Measurements from ENCODE around the gene DCTN3. TPM values are rescaled to one million over a fixed set of nuclear protein-coding genes. Genes with fewer than 3 reads are reported as not detected.
A peak's percentile ranks its signal among the peaks of the same experiment; 100 is the strongest.

DCTN3 gene
- total RNA-seq, 2 experiments from 2014 or later = 81.5 to 84.4 TPM

DNA sequence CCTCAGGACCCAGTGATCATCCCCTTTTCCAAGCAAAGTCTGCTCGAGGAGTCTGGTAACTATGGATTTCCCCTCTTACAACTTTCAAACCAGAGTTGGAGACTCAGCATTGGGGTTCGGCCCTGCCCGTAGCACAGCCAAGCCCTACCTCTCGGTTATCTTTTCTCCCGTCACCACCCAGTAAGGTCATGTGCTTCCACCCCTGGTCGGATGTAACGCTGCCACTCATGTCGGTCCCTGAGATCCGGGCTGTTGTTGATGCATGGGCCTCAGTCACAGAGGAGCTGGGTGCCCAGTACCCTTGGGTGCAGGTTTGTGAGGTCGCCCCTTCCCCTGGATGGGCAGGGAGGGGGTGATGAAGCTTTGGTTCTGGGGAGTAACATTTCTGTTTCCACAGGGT lies 27.4 kb upstream of the DCTN3 start:
- Histone ChIP-seq H3K27me3 (ENCODE audit: control insufficient read depth in 1 of 2, insufficient read depth in 2 of 2, low read length in 2 of 2) (no peaks in the 10 kb centered on the region), H3K4me1 (ENCODE audit: insufficient read depth, low read length) (peaks cover 49% of the 10 kb centered on the region), H3K36me3 (ENCODE audit: insufficient read depth, low read length) (peaks cover 41% of the 10 kb centered on the region), H3K9me3 (ENCODE audit: control insufficient read depth in 1 of 2, insufficient read depth in 1 of 2, low read length in 2 of 2) (no peaks in the 10 kb centered on the region), H3K4me3 (ENCODE audit: low read length) (peak overlapping the region; percentile 99), H3K27ac (ENCODE audit: low read depth in 1 of 2, low read length in 2 of 2) (peak overlapping the region; percentile 68 to 85)
- ATAC-seq (ENCODE audit: poor library complexity) (no peak), DNase-seq (peak in 2 of 14 experiments; percentile 45)
- Mint-ChIP-seq H3K27ac (peak overlapping the region; percentile 88), H3K4me1 (ENCODE audit: low read depth) (peaks cover 41% of the 10 kb centered on the region), H3K4me3 (peak overlapping the region; percentile 97), H3K27me3 (no peaks in the 10 kb centered on the region), H3K36me3 (ENCODE audit: low read depth) (peaks cover 49% of the 10 kb centered on the region), H3K9me3 (no peaks in the 10 kb centered on the region)
- ChIA-PET CTCF (interaction anchor here (1.5 to 5.9 kb wide), 5 partner anchors 10 to 54 kb away, joined by 4 to 57 read pairs (median 29); partner anchors contain the start of genes CCL27, RPP25L and SIGMAR1), POLR2A (interaction anchor here (1.4 to 4.4 kb wide), 7 partner anchors 9 to 35 kb away, joined by 5 to 84 read pairs (median 15); partner anchors contain the start of genes ARID3C, CCL27, DCTN3 and RPP25L)
- TF ChIP-seq, protein P1, sequence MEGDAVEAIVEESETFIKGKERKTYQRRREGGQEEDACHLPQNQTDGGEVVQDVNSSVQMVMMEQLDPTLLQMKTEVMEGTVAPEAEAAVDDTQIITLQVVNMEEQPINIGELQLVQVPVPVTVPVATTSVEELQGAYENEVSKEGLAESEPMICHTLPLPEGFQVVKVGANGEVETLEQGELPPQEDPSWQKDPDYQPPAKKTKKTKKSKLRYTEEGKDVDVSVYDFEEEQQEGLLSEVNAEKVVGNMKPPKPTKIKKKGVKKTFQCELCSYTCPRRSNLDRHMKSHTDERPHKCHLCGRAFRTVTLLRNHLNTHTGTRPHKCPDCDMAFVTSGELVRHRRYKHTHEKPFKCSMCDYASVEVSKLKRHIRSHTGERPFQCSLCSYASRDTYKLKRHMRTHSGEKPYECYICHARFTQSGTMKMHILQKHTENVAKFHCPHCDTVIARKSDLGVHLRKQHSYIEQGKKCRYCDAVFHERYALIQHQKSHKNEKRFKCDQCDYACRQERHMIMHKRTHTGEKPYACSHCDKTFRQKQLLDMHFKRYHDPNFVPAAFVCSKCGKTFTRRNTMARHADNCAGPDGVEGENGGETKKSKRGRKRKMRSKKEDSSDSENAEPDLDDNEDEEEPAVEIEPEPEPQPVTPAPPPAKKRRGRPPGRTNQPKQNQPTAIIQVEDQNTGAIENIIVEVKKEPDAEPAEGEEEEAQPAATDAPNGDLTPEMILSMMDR (IDR thresholded peaks at IDR 0.05) = no peak
- intact Hi-C loops (cut with DNase I, micrococcal nuclease) = loop anchor here (1.0 to 5.0 kb wide), 2 partner anchors 17 to 35 kb away; partner anchors contain the start of gene RPP25L (in 1 of the 2)

DNA sequence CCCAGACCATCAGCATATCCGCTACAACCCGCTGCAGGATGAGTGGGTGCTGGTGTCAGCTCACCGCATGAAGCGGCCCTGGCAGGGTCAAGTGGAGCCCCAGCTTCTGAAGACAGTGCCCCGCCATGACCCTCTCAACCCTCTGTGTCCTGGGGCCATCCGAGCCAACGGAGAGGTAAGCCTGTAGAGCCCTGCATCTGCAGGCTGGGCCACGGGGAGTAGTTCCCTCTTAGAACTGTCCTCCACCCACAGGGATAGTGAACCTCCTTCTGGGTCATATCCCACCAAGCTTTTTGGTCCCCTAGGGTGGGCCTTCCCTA lies 26.7 kb upstream of the DCTN3 start:
- CTCF ChIA-PET = interaction anchor here (1.0 to 5.9 kb wide), 9 partner anchors 9 to 268 kb away, joined by 3 to 57 read pairs (median 8); partner anchors contain the start of genes ARID3C, CCL27, RPP25L and SIGMAR1
- peak overlapping the region; percentile 97 for H3K4me3 Mint-ChIP-seq
- no peaks in the 10 kb centered on the region for H3K27me3 ChIP-seq (ENCODE audit: control insufficient read depth in 1 of 2, insufficient read depth in 2 of 2, low read length in 2 of 2)
- peaks cover 43% of the 10 kb centered on the region for H3K4me1 ChIP-seq (ENCODE audit: insufficient read depth, low read length)
- H3K4me3 ChIP-seq (ENCODE audit: low read length) = peak overlapping the region; percentile 99
- ATAC-seq (ENCODE audit: poor library complexity) = peak; percentile 9
- intact Hi-C loops (cut with DNase I, micrococcal nuclease) = loop anchor here (1.0 to 5.0 kb wide), 2 partner anchors 17 to 35 kb away; partner anchors contain the start of gene RPP25L (in 1 of the 2)
- H3K27me3 Mint-ChIP-seq = no peaks in the 10 kb centered on the region
- peak overlapping the region; percentile 68 to 85 for H3K27ac ChIP-seq (ENCODE audit: low read depth in 1 of 2, low read length in 2 of 2)
- TF ChIP-seq, protein P1 (IDR thresholded peaks at IDR 0.05) = no peak
- peaks cover 41% of the 10 kb centered on the region for H3K36me3 ChIP-seq (ENCODE audit: insufficient read depth, low read length)
- no peak for DNase-seq
- peaks cover 49% of the 10 kb centered on the region for H3K36me3 Mint-ChIP-seq (ENCODE audit: low read depth)
- peak overlapping the region; percentile 88 for H3K27ac Mint-ChIP-seq
- no peaks in the 10 kb centered on the region for H3K9me3 Mint-ChIP-seq
- no peaks in the 10 kb centered on the region for H3K9me3 ChIP-seq (ENCODE audit: control insufficient read depth in 1 of 2, insufficient read depth in 1 of 2, low read length in 2 of 2)
- POLR2A ChIA-PET = interaction anchor here (0.7 to 4.4 kb wide), 15 partner anchors 9 to 1085 kb away, joined by 3 to 84 read pairs (median 6); partner anchors contain the start of genes ARID3C, CCL27, CREB3 and DCTN3
- peaks cover 35% of the 10 kb centered on the region for H3K4me1 Mint-ChIP-seq (ENCODE audit: low read depth)

DNA sequence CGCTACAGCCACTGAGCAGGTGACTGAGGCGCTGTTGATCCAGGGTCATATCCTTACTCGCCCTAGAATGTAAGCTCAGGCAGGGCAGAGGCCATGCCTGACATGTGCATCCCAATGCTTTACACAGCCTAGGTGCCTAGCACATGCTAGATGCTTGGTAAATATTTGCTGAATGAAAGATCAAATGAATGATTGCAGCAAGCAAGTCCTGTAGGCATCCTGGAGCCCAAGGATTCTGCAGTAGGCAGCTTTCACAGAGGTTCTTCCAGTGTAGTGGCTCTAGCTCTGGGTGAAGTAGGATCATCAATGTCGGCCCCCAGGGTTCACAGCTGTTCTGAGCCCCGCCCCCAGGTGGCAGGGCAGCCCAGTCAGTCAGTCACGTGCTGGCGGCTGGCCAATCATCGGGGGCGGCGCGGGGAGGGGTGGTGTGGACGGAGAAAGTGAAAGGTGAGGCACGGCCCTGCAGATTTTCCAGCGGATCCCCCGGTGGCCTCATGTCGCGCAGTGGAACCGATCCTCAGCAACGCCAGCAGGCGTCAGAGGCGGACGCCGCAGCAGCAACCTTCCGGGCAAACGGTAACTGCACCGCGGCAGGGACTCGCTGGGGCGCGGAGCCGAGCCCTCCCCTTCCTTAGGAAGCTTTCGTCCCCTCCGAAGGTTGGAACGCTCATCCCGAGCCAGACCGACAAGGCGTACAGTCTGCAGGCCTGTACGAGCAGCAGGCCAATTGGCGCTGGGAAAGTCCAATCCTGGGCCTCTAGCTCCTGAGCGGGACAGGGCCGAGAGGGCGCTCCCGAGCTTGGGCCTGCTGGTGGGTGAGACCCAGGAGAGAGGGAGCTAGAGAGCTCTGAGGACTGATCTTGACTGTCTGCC lies 26.2 kb upstream of the DCTN3 start, which contains the start of gene GALT:
Gene GALT (plus strand): TSS at position 465 of the 873 bp plus-strand sequence. CDS start 30 bp downstream, at position 495.
- no peaks in the 10 kb centered on the region for H3K9me3 ChIP-seq (ENCODE audit: control insufficient read depth in 1 of 2, insufficient read depth in 1 of 2, low read length in 2 of 2)
- no peaks in the 10 kb centered on the region for H3K27me3 Mint-ChIP-seq
- peaks cover 37% of the 10 kb centered on the region for H3K36me3 ChIP-seq (ENCODE audit: insufficient read depth, low read length)
- H3K27ac ChIP-seq (ENCODE audit: low read depth in 1 of 2, low read length in 2 of 2) = peak within 1 kb of the TSS; percentile 68 to 85
- no peaks in the 10 kb centered on the region for H3K27me3 ChIP-seq (ENCODE audit: control insufficient read depth in 1 of 2, insufficient read depth in 2 of 2, low read length in 2 of 2)
- peak within 1 kb of the TSS; percentile 97 for H3K4me3 Mint-ChIP-seq
- intact Hi-C loops (cut with DNase I, micrococcal nuclease) = loop anchor here (1.0 to 5.0 kb wide), 4 partner anchors 15 to 56 kb away; partner anchors contain the start of gene RPP25L (in 1 of the 2)
- H3K27ac Mint-ChIP-seq = peak within 1 kb of the TSS; percentile 88
- no peaks in the 10 kb centered on the region for H3K9me3 Mint-ChIP-seq
- peak within 1 kb of the TSS; percentile 99 for H3K4me3 ChIP-seq (ENCODE audit: low read length)
- peaks cover 49% of the 10 kb centered on the region for H3K36me3 Mint-ChIP-seq (ENCODE audit: low read depth)
- ChIA-PET CTCF (interaction anchor here (1.0 to 5.9 kb wide), 9 partner anchors 9 to 267 kb away, joined by 3 to 57 read pairs (median 8); partner anchors contain the start of genes ARID3C, CCL27, RPP25L and SIGMAR1), POLR2A (interaction anchor here (0.7 to 4.4 kb wide), 17 partner anchors 8 to 1086 kb away, joined by 3 to 84 read pairs (median 6); partner anchors contain the start of genes ARID3C, CCL27, CREB3 and DCTN3)
- DNase-seq (peak; percentile 90 to 98 (median 96)), ATAC-seq (ENCODE audit: poor library complexity) (peak; percentile 88)
- TF ChIP-seq, protein P1 (IDR thresholded peaks at IDR 0.05) = peak; percentile 54
- peaks cover 34% of the 10 kb centered on the region for H3K4me1 Mint-ChIP-seq (ENCODE audit: low read depth)
- peaks cover 38% of the 10 kb centered on the region for H3K4me1 ChIP-seq (ENCODE audit: insufficient read depth, low read length)

All from CD4-positive, alpha-beta T cell (primary cell).